ENCODE measurements around the gene RPL36.

RPL36 gene

GRCh38 chr19:5692723-5693194, 2.7 kb downstream of the RPL36 start:
- no peak for DNase-seq (ENCODE audit: low spot score)
- H3K4me3 ChIP-seq (ENCODE audit: severe bottlenecking): no peak overlapping the region
- H3K27me3 ChIP-seq (ENCODE audit: insufficient read depth, poor library complexity, severe bottlenecking): no peaks in the 10 kb centered on the region
- peak overlapping the region; percentile 89 for H3K27ac ChIP-seq (ENCODE audit: poor library complexity, severe bottlenecking)
- H3K4me1 ChIP-seq (ENCODE audit: insufficient read depth, poor library complexity, severe bottlenecking): no peaks in the 10 kb centered on the region
- no peak for ATAC-seq (ENCODE audit: low read depth)
- TF ChIP-seq CTCF (IDR thresholded peaks at IDR 0.05; ENCODE audit: poor library complexity, severe bottlenecking): no peak
- H3K9me3 ChIP-seq (ENCODE audit: severe bottlenecking): no peaks in the 10 kb centered on the region
- peaks cover 63% of the 10 kb centered on the region for H3K36me3 ChIP-seq (ENCODE audit: low read depth)

DNA sequence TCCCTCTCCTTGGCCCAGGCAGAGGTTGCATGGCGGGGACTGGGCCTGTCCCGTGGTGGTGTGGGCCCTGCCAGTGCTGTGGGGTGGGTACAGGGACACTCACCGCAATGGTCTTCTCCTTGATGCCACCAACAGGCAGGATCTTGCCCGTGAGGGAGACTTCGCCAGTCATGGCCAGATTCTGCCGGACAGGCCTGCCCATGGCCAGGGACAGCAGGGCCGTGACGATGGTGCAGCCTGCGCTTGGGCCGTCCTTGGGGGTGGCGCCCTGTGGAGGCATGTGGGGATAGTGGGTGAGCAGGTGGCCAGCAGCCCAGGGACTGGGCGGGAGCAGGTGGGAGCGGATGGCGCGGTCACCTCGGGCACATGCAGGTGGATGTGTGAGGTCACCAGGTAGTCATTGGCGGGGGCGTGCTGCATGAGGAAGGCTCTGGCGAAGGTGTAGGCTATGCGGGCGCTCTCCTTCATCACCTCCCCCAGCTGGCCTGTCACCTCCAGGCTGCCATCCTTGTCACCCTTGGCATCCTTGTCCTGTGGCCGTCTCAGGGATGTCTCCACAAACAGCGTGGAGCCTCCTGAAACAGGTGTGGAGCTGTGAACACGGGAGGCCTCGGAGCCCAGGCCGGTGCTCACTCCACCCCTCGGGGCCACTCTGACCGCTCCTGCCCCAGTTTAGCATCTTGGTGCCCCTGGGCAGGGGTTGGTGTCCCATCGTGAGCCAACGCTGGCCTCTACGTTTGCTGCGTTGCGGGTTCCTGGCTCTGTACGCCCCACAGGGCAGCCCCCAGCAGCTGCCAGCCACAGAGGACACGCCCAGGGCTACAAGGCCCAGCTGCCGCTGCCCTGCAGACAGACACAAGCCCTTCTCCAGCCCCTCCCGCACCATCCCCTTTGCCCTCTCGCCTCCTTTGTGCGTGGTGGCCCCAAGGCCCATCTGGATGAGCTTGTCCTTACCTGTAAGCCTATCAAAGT, 3.4 kb downstream of the RPL36 start:
- no peak for DNase-seq (ENCODE audit: low spot score)
- Histone ChIP-seq H3K4me3 (ENCODE audit: severe bottlenecking) (no peak overlapping the region), H3K9me3 (ENCODE audit: severe bottlenecking) (no peaks in the 10 kb centered on the region), H3K36me3 (ENCODE audit: low read depth) (peaks cover 68% of the 10 kb centered on the region), H3K27me3 (ENCODE audit: insufficient read depth, poor library complexity, severe bottlenecking) (no peaks in the 10 kb centered on the region), H3K27ac (ENCODE audit: poor library complexity, severe bottlenecking) (peak overlapping the region; percentile 89), H3K4me1 (ENCODE audit: insufficient read depth, poor library complexity, severe bottlenecking) (no peaks in the 10 kb centered on the region)
- no peak; the same call in 2 of the 3 replicates for ATAC-seq (ENCODE audit: low read depth)
- TF ChIP-seq CTCF (IDR thresholded peaks at IDR 0.05; ENCODE audit: poor library complexity, severe bottlenecking): no peak

- TF ChIP-seq CTCF (IDR thresholded peaks at IDR 0.05; ENCODE audit: poor library complexity, severe bottlenecking): no peak
- Histone ChIP-seq H3K4me1 (ENCODE audit: insufficient read depth, poor library complexity, severe bottlenecking) (no peaks in the 10 kb centered on the region), H3K4me3 (ENCODE audit: severe bottlenecking) (no peak overlapping the region), H3K27me3 (ENCODE audit: insufficient read depth, poor library complexity, severe bottlenecking) (no peaks in the 10 kb centered on the region), H3K9me3 (ENCODE audit: severe bottlenecking) (no peaks in the 10 kb centered on the region), H3K27ac (ENCODE audit: poor library complexity, severe bottlenecking) (no peak overlapping the region), H3K36me3 (ENCODE audit: low read depth) (peaks cover 76% of the 10 kb centered on the region)
- DNase-seq (ENCODE audit: low spot score): no peak
- no peak for ATAC-seq (ENCODE audit: low read depth)
Measured at GRCh38 chr19:5694167-5694955, 4.3 kb downstream of the RPL36 start.

GRCh38 chr19:5694956-5695648, 5.0 kb downstream of the RPL36 start:
- no peaks in the 10 kb centered on the region for H3K9me3 ChIP-seq (ENCODE audit: severe bottlenecking)
- ATAC-seq (ENCODE audit: low read depth) (no peak), DNase-seq (ENCODE audit: low spot score) (no peak)
- TF ChIP-seq CTCF (IDR thresholded peaks at IDR 0.05; ENCODE audit: poor library complexity, severe bottlenecking): no peak
- H3K27ac ChIP-seq (ENCODE audit: poor library complexity, severe bottlenecking): no peak overlapping the region
- H3K36me3 ChIP-seq (ENCODE audit: low read depth): peaks cover 84% of the 10 kb centered on the region
- H3K4me3 ChIP-seq (ENCODE audit: severe bottlenecking): no peak overlapping the region
- H3K4me1 ChIP-seq (ENCODE audit: insufficient read depth, poor library complexity, severe bottlenecking): no peaks in the 10 kb centered on the region
- no peaks in the 10 kb centered on the region for H3K27me3 ChIP-seq (ENCODE audit: insufficient read depth, poor library complexity, severe bottlenecking)

Measured in RWPE2 (cell line).